Heart left ventricle (tissue), 16 donors: ENCODE data around the gene IL12RB2. TPM values are rescaled to one million over a fixed set of nuclear protein-coding genes. Genes with fewer than 3 reads are reported as not detected.

ENCODE experiments used
- ATAC-seq, 4 donors: fragments of 200-7000 bp; cut with Tn5 transposase; one replicate each; pipeline ENCODE4 v1.9.1; 2020 to 2022; ENCODE audit warnings: moderate library complexity in 4 of 4, mild to moderate bottlenecking in 3 of 4, moderate number of reproducible peaks in 1 of 4
- DNase-seq, 5 donors: peaks; one replicate each; pipeline ENCODE4 v3.0.0-alpha.2; 2020
- H3K27ac ChIP-seq, 12 donors: fragments of 200-600 bp; sonication (generic) in 4 of 12; one replicate each; pipeline versions ENCODE4 v1.5.0 to v1.8.0; 2016 to 2022; ENCODE audit warnings: mild to moderate bottlenecking in 2 of 12
- H3K27me3 ChIP-seq, 9 donors: fragments of 200-600 bp; sonication (generic) in 2 of 9; one replicate each; pipeline versions ENCODE4 v1.5.1 to v1.8.0; 2016 to 2022; ENCODE audit warnings: mild to moderate bottlenecking in 3 of 9
- H3K36me3 ChIP-seq, 9 donors: fragments of 200-600 bp; sonication (generic) in 2 of 9; one replicate each; pipeline versions ENCODE4 v1.5.0 to v1.8.0; 2018 to 2022; ENCODE audit warnings: mild to moderate bottlenecking in 2 of 9
- H3K4me1 ChIP-seq, 12 donors: fragments of 200-600 bp; sonication (generic) in 4 of 12; one replicate each; pipeline versions ENCODE4 v1.5.0 to v1.8.0; 2016 to 2022; ENCODE audit warnings: mild to moderate bottlenecking in 3 of 12
- H3K4me3 ChIP-seq, 12 donors: fragments of 200-600 bp; sonication (generic) in 4 of 12; one replicate each; pipeline versions ENCODE4 v1.5.0 to v1.8.0; 2017 to 2022; ENCODE audit warnings: mild to moderate bottlenecking in 9 of 12, moderate library complexity in 4 of 12
- H3K9me3 ChIP-seq, 12 donors: fragments of 200-600 bp; sonication (generic) in 4 of 12; one replicate each; pipeline versions ENCODE4 v1.5.0 to v1.8.0; 2016 to 2022; ENCODE audit warnings: mild to moderate bottlenecking in 1 of 12
- CTCF ChIP-seq, 12 donors: fragments of 200-600 bp; sonication (generic) in 4 of 12; IDR thresholded peaks; one replicate each; pipeline versions ENCODE4 v1.5.0 to v1.8.0; 2018 to 2022; ENCODE audit warnings: antibody characterized with exemption in 12 of 12, mild to moderate bottlenecking in 5 of 12
- POLR2A ChIP-seq, 2 donors: fragments of 450-650 bp; IDR thresholded peaks; one replicate each; pipeline ENCODE4 v1.6.1; 2017; ENCODE audit warnings: antibody characterized with exemption in 2 of 2, mild to moderate bottlenecking in 2 of 2, moderate library complexity in 2 of 2
- WGBS, 4 donors: extraction: QIAGEN DNeasy Blood & Tissue Kit in 2 of 4; methylation state at CpG; one replicate each; pipeline versions ENCODE4 v1.1.5 to v1.1.7; 2013 to 2018; 5-methylcytosine and 5-hydroxymethylcytosine counted together
- intact Hi-C, 10 donors: fragments of 100-400 bp; cut with DNase I; formaldehyde crosslinking; loops; one replicate each; pipeline versions ENCODE4 v1.11.1 to v1.14.2; 2022
- polyA plus RNA-seq, 2 donors: library from polyadenylated mRNA; stranded (reverse); fragments of 200-250 nt; gene quantifications; one replicate each; pipeline ENCODE4 v1.2.3, GENCODE V29; 2013
- total RNA-seq, 9 donors: library from RNA; depleted of rRNA in 2 of 9; stranded (reverse); fragments of >200 nt in 2 of 9; fragmentation: NEBNext Ultra II Directional in 3 of 9; extraction: Animal tissue kit (Norgen Biotek cat#: 25700) in 3 of 9; gene quantifications; one replicate each; pipeline versions ENCODE4 v1.1.0 to v1.2.4, GENCODE V29; 2016 to 2023
- donor health status: ischemic (EF 13 %, LVEDD 7.1; RV severe dilation, severe dysfunction).
- donor health status: healthy with polysubstance abuse.
- donor health status: DM: no; HTN: yes; CAD: no.
- donor health status: DM: no; HTN: no; CAD: no.
- donor health status: ischemic (EF 25% LVEDD 6.9; RV normal size, moderate dysfunction).
- donor health status: ischemic (EF 25% LVEDD 5.7; RV mildly dilated, moderate dysfunction).
- donor health status: healthy.
- donor health status: DM: yes; HTN: yes; CAD: no.
- donor health status: ischemic (EF 35%, LVEDD 5.7; RV mildly dilated, moderate dysfunction).
- donor health status: nonischemic (EF 11% LVEDD 7.7; RV severe dilation, severe dysfunction).
- donor health status: DM: yes; HTN: yes; CAD: no.
- donor health status: PGD.
- donor health status: ischemic (EF 29% LVEDD 5.4; RV normal size, mild dysfunction).
- donor health status: nonischemic (EF 23%, LVEDD 6.1; RV moderate dilation, normal function).

IL12RB2 gene
- total and polyA plus RNA-seq, 11 donors: 0.04 to 1.9 (median 0.36) TPM; not detected in 2

- DNase-seq (no peak), ATAC-seq (peak in 3 of 4 donors; percentile 18 to 57 (median 36))
- Histone ChIP-seq H3K27ac (peak overlapping the region in 3 of 12 donors; percentile 20 to 35 (median 33)), H3K4me3 (no peak overlapping the region), H3K9me3 (no peaks in the 10 kb centered on the region), H3K36me3 (peaks cover 0 to 100% (median 98%) of the 10 kb centered on the region in 9 donors), H3K4me1 (peaks cover 0 to 39% (median 18%) of the 10 kb centered on the region in 12 donors), H3K27me3 (no peaks in the 10 kb centered on the region)
- intact Hi-C loops: loop anchor here in 1 of 10 donors (10.0 kb wide), 1 partner anchor 64 kb away; no protein-coding TSS in a partner anchor
- TF ChIP-seq POLR2A (IDR thresholded peaks at IDR 0.05) (no peak), CTCF (IDR thresholded peaks at IDR 0.05) (no peak)
These were observed 113.3 kb downstream of the IL12RB2 start for GRCh38 chr1:67420835-67421492.

GRCh38 chr1:67427465-67427864, 119.8 kb downstream of the IL12RB2 start:
- peak overlapping the region in 10 of 12 donors; percentile 59 to 95 (median 84) for H3K4me3 ChIP-seq
- peak overlapping the region in 3 of 12 donors; percentile 2 to 95 (median 11) for H3K27ac ChIP-seq
- no peaks in the 10 kb centered on the region for H3K9me3 ChIP-seq
- intact Hi-C loops: loop anchor here in 4 of 10 donors (2.0 to 10.0 kb wide), 4 partner anchors 21 to 60 kb away; no protein-coding TSS in a partner anchor
- H3K27me3 ChIP-seq: no peaks in the 10 kb centered on the region
- TF ChIP-seq POLR2A (IDR thresholded peaks at IDR 0.05) (no peak), CTCF (IDR thresholded peaks at IDR 0.05) (no peak)
- WGBS, 4 donors: 3 to 11% (median 7%) methylated on average over 2 of the region's 2 CpGs
- peaks cover 0 to 41% (median 36%) of the 10 kb centered on the region in 9 donors for H3K36me3 ChIP-seq
- peaks cover 0 to 48% (median 29%) of the 10 kb centered on the region in 12 donors for H3K4me1 ChIP-seq
- DNase-seq (no peak), ATAC-seq (no peak)

GRCh38 chr1:67427947-67428346, 120.3 kb downstream of the IL12RB2 start:
- Histone ChIP-seq H3K27me3 (no peaks in the 10 kb centered on the region), H3K36me3 (peaks cover 0 to 37% (median 32%) of the 10 kb centered on the region in 9 donors), H3K4me1 (peaks cover 0 to 51% (median 29%) of the 10 kb centered on the region in 12 donors), H3K4me3 (peak overlapping the region in 11 of 12 donors; percentile 59 to 95 (median 83)), H3K9me3 (no peaks in the 10 kb centered on the region), H3K27ac (peak overlapping the region in 4 of 12 donors; percentile 2 to 95 (median 7))
- ATAC-seq (no peak), DNase-seq (no peak)
- intact Hi-C loops: loop anchor here in 4 of 10 donors (2.0 to 10.0 kb wide), 4 partner anchors 21 to 59 kb away; no protein-coding TSS in a partner anchor
- TF ChIP-seq CTCF (IDR thresholded peaks at IDR 0.05) (no peak), POLR2A (IDR thresholded peaks at IDR 0.05) (no peak)
- WGBS, 4 donors: 3 to 6% (median 3%) methylated on average over 3 of the region's 3 CpGs

- intact Hi-C loops: loop anchor here in 3 of 10 donors (5.0 to 10.0 kb wide), 3 partner anchors 33 to 58 kb away; no protein-coding TSS in a partner anchor
- DNase-seq (no peak), ATAC-seq (no peak)
- H3K9me3 ChIP-seq: no peaks in the 10 kb centered on the region
- peak overlapping the region in 10 of 12 donors; percentile 86 to 97 (median 92) for H3K27ac ChIP-seq
- no peaks in the 10 kb centered on the region for H3K27me3 ChIP-seq
- peak overlapping the region; percentile 59 to 95 (median 84) for H3K4me3 ChIP-seq
- 0 to 1% (median 1%) methylated on average over 25 of the region's 25 CpGs for WGBS, 4 donors
- H3K36me3 ChIP-seq: peaks cover 0 to 25% (median 20%) of the 10 kb centered on the region in 9 donors
- TF ChIP-seq CTCF (IDR thresholded peaks at IDR 0.05) (no peak), POLR2A (IDR thresholded peaks at IDR 0.05) (no peak)
- peaks cover 0 to 62% (median 33%) of the 10 kb centered on the region in 12 donors for H3K4me1 ChIP-seq
These were observed 121.4 kb downstream of the IL12RB2 start for GRCh38 chr1:67429011-67429527.
